Stromal cell of bone marrow (primary cell): ENCODE results near the gene KIF25.
"Not testable (repeated sequence)": the region's sequence is repeated elsewhere in the genome, so short reads cannot be mapped to it uniquely, and the experiment has no call there.

Experiments used
- DNase-seq: peaks from one replicate; pipeline ENCODE4 v3.0.0-alpha.2; 2012; ENCODE audit warnings: low read depth

Gene KIF25

DNA sequence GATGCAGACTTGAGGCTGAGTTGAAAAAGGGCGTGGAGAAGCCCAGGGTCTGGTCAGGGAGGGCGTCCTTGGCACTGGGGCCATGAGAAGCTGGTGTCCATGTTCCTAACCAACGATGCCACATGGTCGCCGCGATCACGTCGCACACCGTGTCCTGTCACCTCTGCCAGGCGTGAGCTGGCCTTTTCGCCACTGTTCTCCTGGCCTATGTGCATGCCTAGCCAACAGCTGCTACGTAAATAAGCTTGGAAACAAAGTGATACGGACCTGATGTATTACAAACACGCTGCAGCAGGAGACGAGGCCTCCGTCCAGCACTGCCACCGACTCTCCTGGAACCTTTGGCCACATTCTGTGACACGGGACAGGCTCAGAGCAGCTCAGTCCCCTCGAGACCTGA, 22.0 kb upstream of the KIF25 start:
- DNase-seq: no peak

DNA sequence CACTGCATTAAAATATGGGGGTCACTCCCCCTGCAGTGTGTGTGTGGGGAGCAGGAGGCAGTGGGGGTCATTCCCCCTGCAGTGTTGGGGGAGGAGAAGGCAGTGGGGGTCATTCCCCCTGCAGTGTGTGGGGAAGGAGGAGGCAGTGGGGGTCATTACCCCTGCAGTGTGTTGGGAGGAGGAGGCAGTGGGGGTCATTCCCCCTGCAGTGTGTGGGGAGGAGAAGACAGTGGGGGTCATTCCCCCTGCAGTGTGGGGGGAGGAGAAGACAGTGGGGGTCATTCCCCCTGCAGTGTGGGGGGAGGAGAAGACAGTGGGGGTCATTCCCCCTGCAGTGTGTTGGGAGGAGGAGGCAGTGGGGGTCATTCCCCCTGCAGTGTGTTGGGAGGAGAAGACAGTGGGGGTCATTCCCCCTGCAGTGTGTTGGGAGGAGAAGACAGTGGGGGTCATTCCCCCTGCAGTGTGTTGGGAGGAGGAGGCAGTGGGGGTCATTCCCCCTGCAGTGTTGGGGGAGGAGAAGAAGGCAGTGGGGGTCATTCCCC, 21.3 kb upstream of the KIF25 start:
- DNase-seq: not testable (repeated sequence)

DNA sequence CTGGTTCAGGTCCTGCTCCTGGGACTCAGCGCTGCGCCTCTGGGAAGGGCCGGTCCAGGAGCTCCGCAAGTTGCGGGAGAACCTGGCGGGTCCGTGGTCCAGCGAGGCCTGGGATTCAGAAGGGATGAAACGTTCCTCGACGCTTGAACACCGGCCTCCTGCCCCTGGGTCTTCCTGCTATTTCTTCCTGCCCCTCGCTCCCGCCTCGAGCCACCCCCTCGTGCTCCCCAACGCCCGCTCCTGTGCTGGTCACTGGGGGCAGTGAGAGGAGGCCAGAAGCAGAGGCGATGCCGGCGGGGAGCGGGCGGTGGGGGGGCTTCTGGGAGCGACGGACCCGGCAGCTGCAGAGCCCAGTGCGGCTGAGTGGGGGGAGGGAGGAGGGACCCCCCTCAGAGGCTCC, 20.8 kb upstream of the KIF25 start:
- DNase-seq: no peak

DNA sequence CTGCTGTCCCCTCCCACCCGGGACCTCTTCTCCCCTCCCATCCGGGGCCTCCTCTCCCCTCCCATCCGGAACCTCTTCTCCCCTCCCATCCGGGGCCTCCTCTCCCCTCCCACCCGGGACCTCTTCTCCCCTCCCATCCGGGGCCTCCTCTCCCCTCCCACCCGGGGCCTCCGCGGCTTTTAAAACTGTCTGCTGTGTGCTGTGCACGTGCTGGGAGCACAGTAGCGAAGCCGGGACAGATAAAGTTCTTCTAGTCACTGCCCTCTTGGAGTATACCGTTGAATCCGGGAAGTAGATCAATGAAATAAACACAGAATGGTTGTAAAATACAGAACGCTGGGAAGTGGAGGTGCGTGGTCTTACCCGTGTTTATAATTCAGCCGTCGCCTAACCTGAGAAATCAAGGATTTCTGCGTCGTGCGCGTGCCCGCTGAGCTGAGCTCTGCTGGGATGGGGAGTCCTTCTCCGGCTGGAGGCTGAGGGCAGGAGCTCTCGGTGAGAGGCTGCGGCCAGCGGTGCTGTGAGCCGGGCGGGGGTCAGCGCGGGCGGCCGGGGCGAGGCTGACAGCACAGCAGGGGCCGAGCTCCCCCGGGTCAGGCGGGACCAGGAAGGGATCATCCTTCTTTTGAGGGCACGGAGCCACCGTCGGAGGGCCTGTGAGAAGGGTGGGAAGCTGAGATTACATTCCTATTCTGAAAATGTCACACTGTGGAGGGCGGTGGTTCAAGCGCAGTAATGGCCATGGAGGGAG, 19.6 kb upstream of the KIF25 start:
- DNase-seq: no peak

DNA sequence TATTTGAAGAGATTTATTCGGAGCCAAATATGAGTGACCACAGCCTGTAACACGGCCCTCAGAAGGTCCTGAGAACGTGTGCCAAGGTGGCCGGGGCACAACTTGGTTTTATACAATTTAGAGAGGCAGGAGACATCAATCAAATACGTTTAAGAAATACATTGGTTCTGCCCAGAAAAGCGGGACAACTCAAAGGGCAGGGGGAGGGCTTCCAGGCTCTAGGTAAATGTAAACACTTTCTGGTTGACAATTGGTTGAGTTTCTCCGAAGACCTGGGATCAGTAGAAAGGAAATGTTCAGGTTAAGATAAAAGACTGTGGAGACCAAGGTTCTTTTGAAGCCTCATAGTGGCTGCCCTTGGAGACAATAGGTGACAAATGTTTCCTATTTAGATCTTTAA, 18.9 kb upstream of the KIF25 start:
- DNase-seq: no peak

DNA sequence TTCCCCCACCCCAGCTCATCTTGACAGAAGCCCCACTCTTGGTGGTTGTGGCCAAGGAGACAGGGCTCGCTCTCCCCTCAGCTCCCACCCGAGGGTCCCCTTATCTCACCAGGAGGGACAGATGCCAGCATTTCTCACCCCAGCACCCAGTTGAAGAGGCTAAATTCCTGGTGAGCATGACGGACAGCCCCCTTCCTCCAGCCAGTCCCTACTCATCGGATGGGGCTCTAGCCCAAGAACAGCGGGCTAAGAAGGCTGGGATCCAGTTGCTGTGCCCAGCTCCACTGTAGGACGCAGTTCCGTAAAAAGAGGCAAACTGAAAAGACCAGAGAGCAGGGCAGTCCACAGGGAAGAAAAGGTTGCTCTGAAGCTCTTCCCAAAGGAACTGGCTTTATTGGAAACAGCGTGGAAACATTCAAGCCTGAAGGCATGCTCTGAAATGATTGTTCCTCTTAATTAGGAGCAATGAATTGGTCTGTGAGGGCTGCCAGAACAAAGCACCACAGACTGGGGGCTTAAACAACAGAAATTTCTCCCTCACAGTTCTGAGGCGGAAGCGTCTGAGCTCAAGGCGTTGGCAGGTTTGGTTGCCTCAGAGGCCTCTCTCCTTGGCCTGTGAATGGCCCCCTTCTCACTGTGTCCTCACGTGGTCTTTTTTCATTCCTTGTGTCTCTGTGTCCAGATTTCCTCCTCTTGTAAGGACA, 17.9 kb upstream of the KIF25 start:
- no peak for DNase-seq

DNA sequence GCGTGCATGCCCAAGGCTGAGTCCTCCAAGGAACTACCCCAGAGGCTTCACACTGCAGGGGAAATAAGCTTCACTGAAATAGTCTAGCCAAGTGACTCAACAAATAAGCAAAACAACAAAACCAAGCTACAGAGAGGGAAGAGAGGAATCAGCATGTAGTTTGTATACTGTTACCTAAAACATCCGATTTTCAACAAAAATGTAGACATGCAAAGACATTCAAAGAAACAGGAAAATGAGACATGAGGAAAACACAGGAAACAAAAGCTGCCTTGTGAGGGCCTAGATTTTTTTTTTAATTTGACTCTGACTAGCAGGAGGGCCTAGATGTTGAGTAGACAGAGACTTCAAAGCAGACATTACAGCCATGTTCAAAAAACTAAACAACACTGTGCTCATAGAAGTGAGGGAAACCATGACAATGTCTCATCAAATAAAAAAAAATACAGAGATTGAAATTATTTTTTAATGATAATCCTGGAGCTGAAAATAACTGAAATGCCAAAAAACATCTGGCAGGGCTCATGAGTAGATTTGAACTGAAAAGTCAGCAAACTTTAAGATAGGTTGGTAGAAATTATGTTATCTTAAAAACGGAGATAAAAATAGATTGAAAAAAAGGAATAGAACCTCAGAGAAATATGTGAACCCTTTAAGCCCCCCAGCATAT, 16.4 kb upstream of the KIF25 start:
- DNase-seq: no peak

DNA sequence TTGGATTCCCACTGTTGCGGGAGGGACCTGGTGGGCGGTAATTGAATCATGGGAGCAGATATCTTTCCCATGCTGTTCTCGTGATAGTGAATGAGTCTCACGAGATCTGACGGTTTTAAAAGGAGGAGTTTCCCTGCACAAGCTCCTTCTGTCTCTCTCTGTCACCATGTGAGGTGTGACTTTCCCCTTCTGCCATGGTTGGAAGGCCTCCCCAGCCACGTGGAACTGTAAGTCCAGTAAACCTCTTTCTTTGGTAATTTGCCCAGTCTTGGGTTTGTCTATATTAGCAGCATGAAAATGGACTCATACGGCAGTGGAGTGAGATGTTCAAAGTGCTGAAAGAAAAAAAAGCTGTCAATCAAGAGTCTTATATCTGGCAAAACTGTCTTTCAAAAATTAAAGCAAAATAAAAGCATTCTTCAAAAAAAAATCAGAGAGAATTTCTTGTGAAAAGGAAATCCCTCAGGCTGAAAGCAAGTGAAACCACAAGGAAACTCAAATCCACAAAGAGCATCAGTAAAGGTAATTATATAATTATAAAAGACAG, 15.5 kb upstream of the KIF25 start:
- DNase-seq: no peak

DNA sequence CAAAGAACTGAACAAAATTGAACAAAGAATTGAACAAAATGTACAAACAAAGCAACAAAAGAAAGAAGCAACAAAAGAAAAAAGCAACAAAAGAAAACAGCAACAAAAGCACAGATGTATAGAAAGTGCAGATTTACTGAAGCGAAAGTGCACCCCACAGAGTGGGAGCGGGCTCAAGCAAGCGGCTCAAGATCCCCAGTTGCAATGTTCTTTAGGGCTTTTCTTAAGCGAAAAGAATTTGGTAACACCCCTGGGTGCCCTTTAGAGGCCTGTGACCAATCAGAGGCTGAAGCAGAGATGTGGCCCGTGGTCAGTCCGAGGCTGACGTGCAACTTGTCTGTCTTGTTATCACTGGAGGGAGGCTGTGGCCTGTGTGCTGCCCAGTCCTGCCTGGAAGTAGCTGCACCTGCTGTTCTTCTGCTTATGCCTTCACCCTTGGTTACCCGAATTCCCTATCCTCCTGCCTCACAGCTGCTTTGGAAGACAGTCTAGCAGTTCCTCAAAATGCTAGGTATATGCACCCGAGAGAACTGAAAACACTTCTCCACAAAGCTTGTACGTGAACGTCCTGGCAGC, 13.2 kb upstream of the KIF25 start:
- no peak for DNase-seq

DNA sequence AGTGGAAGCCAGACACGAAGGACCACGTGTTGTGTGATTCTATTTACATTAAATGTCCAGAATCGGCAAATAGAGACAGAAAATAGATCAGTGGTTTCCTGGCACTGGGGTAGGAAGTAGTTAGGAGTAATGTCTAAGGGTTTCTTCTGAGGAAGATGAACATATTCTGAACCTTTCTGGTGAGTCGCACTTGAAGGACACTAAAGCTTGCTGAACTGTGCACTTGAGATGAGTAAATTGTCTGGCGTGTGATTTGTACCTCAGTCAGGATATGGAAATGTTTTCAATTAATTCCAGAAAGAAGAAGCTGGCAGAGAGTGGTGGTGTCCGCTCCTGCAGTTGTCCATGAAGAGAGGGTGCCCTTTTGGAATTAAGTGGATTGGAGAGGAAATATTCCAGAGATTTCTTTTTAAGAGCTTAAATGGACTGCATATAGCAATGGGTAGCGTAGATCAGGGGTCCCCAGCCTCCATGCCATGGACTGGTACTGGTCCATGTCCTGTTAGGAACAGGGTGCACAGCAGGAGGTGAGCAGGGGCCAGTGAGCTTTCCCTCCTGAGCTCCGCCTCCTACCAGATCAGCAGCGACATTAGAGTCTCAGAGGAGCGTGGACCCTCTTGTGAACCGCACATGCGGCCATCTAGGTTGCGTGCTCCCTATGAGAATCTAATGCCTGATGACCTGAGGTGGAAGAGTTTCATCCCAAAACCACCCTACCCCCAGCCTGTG, 12.4 kb upstream of the KIF25 start:
- no peak for DNase-seq

DNA sequence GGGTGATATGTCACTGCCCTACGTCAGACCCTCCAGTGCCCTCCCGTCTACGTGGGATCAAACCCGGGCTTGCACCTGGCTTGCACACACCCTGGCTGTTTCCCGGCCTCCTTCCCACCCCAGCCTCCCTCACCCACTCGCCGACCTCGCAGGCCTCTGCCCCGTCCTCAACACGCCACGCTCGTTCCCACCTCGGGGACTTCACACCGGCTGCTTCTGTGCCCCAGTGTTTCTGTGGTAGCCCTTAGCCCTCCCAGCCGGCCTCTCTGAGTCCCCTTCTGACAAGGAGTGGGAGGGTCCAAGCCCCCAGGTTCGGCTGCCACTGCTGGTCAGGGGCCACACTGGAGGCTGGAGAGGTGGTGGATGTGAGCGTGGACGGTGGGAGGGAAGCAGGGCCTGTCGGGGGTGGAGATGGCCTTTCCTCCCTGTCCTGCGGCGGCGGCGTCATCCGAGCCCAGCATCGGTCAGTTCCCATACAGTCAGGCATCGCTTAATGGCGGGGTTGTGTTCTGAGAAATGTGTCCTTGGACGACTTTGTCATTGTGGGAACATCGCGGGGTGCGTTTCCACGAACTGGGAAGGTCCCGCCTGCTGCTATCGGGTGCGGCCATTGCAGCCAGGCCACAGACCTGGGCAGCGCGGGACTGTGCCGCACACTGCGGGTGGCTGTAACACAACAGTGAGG, 11.4 kb upstream of the KIF25 start:
- no peak for DNase-seq

DNA sequence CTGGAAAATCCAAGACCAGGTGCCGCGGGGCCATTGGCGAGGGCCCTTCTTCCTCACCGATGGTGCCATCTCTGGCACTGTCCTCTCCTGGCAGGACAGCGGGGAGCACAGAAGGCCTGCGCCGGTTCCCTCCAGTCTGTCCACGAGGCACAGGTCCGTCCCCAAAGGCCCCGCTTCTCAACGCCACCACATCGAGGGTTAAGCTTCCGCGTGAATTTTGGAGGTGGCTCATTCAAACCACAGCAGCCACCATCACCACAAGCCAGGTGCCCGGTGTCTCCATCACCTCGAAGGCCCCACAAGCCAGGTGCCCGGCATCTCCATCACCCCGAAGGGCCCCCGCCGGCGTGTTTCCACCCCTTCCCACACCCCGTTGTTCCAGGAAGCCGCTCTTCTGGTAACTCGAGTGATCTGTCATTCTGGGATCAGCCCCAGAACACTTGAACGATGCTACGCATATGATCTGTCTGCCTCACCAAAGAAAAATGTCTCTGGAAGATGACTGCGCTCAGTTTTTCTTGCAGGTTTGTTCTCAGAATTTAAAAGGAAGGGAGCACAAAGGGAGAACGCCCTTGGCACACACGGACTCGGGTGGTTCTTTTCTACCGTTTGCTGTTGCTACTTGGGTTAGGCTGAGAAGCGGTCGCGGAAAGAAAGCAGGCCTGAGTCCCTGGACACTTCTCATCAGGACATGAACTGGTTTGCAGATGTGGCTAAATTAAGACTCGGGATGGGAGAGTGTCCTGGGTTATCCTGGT, 9.9 kb upstream of the KIF25 start:
- peak; percentile 36 for DNase-seq

DNA sequence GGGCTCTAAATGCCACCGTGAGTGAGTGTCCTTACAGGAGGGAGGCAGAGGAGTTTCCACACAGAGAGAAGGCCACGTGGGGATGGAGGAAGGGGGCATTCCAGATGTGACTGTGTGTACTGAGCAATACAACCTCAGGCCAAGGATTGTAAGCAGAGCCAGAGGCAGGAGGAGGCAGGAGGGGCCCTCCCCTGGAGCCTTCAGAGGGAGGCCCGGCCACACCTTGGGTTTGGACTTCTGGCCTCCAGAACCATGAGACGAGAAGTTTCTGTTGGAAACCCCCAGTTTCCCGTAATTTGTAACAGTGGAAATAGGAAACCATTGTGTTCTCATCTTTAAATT, 9.3 kb upstream of the KIF25 start:
- DNase-seq: no peak

DNA sequence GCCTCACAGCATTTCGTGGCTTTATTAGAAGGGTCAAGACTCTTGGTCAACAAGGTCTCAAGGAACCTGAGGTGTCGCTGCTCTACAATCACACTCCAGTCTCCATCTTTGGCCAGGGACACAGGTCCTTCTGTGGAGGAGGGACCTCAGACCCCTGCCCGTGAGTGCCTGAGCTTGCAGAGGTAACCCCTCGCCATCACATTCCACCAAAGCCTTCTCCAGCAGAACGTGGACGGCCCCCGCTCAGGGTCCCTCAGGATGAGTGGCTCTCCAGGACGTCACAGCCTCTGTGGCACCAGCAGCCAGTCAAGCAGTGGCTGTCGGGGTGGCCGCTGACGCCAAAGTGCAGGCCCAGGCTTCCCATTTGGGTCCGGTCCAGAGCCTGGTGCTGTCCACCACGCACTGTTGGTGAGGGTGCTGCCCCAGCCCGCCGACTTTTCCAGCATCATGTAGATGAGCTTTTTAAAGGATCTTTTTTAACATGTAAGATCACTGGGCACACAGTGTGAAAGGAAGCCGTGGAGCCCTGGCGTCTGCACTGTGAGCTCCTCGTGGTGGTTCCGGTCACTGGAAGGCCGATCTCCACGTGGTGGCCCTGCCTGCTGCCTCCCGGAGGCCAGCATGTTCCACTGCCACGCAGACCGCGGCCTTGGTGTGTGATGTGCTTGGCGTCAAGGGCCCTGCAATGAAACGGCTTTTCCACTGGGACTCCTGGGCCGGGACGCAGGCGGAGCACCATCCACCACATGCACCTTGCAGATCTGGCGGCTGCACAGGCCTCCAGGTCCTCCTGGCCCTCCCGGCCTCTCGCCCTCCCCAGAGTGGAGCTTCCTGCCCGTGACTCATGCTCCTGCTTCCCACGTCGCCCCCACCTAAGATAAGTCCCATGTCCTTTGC, 8.3 kb upstream of the KIF25 start:
- no peak for DNase-seq

DNA sequence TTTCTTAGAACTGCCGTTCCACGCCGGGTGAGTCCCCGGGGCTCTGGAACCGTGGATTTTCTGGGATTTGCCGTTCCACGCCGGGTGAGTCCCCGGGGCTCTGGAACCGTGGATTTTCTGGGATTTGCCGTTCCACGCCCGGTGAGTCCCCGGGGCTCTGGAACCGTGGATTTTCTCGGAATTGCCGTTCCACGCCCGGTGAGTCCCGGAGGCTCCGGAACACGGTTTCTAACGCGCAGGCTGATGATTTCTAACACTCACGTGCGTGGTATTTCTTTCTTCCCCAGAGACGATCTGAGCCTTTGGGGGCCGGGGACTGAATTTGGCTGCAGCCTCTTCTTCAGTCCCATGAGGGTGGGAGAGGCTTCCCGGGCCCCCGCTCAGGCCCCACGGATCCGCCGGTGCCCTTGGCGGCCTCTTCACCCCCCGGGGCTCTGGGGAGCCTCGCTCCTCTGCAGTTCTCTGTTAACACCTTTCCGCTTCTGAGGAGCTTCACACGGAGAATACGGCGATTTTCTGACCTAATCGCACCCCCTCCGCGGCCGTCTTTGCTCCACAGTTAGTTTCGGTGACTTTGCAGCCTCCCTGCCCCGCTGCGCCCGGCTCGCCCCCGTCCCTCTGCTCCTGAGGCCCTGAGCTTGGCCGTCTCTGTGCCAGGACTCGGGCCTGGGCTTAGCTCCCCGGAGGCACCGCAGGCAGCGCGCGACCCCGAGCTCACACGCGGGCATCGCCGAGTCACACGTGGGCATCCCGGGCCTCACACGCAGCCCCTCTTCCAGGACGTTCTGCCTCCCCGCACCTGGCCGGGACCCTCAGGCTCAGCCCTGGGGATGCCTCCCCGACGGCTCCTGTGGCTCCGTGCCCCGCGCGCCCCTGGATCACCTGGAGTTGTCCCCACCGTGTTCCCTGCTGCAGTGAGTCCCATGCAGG, 7.2 kb upstream of the KIF25 start:
- no peak for DNase-seq

DNA sequence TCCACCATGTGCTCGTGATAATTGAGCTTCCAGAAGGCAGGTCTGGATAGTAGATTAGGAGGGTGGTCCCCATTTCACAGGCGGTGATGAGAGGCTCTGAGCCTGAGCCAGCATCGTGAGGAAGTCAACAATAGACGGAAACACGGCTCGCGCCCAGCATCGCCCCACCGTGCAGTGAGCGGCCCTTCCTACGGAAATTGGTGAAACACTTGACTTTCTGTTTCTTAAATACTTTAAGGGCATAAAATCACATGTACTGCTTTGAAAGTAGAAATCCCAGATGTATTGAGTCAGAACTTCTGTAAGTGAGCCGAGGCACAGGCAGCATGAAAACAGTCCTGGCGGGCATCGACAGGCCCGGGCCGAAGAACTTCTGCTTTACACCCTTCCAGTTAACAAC, 4.3 kb upstream of the KIF25 start:
- DNase-seq: peak; percentile 48

DNA sequence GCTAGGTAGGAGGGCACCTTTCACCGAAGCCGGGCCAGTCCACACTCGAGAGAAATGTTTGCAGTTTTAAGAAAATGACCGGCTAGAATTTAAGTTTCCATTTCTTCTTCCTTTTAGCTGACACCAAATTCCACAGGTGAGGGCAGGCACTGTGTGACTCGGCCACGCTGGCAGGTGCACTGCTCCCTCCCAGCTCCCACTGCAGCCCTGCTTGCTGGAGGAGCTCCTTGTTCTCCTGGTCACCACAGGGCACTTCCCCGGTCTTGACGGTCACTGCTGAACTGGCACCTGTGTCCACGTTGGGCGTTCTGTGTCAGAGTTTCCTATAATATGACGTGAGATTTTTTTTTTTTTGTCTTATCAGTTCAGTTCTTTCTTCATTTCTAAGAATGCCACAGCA, 3.6 kb upstream of the KIF25 start:
- no peak for DNase-seq

DNA sequence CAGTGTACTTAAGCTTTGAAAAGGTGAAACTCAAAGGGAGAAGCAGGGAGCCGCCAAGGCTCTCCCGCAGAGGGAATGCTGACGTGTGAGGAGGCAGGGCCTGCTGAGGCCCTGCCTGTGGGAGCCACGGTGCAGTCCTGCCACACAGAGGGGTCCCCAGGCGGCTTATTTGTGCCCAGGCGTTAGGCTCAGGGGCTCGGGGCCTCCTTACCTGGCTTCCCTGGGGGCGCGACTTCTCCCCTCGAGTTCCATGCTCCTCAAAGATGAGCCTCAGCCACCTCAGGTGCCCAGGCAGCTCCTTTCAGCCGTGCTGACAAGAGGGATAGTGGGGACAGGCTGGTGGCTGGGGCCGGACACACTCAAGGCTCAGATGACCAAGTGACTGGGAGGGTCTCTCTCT, 2.2 kb upstream of the KIF25 start:
- no peak for DNase-seq
